ENCODE results near the gene PPP4C. TPM values are rescaled to one million over a fixed set of nuclear protein-coding genes. Genes with fewer than 3 reads are reported as not detected.
A peak's percentile ranks its signal among the peaks of the same experiment; 100 is the strongest.

PPP4C gene
- total RNA-seq, 1 experiment from 2014 or later = 246 TPM

DNA sequence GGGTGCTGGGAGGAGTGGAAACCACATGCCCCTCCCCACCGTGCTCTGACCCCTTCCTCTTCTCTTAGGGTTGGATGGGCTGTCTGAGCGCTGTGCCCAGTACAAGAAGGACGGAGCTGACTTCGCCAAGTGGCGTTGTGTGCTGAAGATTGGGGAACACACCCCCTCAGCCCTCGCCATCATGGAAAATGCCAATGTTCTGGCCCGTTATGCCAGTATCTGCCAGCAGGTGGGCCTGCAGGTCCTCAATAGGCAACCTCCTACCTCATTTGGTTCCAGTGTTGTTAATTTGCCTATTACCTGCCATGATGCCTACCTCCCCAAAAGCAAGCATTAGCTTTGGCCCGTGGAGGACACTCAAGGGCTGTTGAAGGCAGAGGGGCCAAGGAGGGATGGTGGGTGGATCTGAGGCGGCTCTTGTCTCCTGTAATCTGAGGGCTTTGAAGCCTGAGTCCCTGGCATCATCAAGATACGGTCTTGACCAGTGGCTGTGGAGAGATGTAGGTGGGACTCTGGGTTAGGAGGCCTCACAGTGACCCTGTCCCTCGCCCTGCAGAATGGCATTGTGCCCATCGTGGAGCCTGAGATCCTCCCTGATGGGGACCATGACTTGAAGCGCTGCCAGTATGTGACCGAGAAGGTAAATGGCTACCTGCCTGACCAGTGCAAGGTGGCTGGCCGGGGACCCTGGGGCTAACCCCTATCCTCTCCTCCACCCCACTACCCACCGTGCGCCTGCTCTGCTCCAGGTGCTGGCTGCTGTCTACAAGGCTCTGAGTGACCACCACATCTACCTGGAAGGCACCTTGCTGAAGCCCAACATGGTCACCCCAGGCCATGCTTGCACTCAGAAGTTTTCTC is 6.8 kb upstream of the PPP4C start:
- Histone ChIP-seq H3K4me1 (replicated peaks; ENCODE audit: insufficient read depth) (peaks cover 19% of the 10 kb centered on the region), H3K27me3 (ENCODE audit: insufficient read depth, low read depth) (no peaks in the 10 kb centered on the region), H3K36me3 (ENCODE audit: low read depth) (peaks cover 51% of the 10 kb centered on the region), H3K9me3 (ENCODE audit: insufficient read depth, low read depth) (no peaks in the 10 kb centered on the region), H3F3A (ENCODE audit: insufficient read depth, low read depth) (peaks cover 89% of the 10 kb centered on the region), H3K27ac (peak overlapping the region; percentile 48), H3K9me2 (ENCODE audit: insufficient read depth) (no peaks in the 10 kb centered on the region), H2AFZ (no peak overlapping the region), H4K20me1 (ENCODE audit: insufficient read depth) (peaks cover 60% of the 10 kb centered on the region), H3K79me2 (ENCODE audit: low read depth) (peaks cover 64% of the 10 kb centered on the region), H3K4me2 (peak overlapping the region; percentile 97; the same call in 1 of the 2 replicates), H3K4me3 (no peak overlapping the region)
- ChIA-PET CTCF (no interaction called here), POLR2A (ENCODE audit: unreplicated experiment) (interaction anchor here (0.6 kb wide), 1 partner anchor 9 kb away, joined by 5 read pairs; no protein-coding TSS in a partner anchor)
- TF ChIP-seq, protein P1, sequence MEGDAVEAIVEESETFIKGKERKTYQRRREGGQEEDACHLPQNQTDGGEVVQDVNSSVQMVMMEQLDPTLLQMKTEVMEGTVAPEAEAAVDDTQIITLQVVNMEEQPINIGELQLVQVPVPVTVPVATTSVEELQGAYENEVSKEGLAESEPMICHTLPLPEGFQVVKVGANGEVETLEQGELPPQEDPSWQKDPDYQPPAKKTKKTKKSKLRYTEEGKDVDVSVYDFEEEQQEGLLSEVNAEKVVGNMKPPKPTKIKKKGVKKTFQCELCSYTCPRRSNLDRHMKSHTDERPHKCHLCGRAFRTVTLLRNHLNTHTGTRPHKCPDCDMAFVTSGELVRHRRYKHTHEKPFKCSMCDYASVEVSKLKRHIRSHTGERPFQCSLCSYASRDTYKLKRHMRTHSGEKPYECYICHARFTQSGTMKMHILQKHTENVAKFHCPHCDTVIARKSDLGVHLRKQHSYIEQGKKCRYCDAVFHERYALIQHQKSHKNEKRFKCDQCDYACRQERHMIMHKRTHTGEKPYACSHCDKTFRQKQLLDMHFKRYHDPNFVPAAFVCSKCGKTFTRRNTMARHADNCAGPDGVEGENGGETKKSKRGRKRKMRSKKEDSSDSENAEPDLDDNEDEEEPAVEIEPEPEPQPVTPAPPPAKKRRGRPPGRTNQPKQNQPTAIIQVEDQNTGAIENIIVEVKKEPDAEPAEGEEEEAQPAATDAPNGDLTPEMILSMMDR (conservative IDR thresholded peaks at IDR 0.05) = peak; percentile 79
- no peak for TF ChIP-seq EZH2 (IDR thresholded peaks at IDR 0.05; ENCODE audit: low read depth)
- no TSS peak for BruUV-seq (replicated peaks)
- DNase-seq = peak in 1 of 2 experiments; percentile 65
- intact Hi-C loops (cut with micrococcal nuclease; ENCODE audit: unreplicated experiment) = loop anchor here (5.0 kb wide), 1 partner anchor 588 kb away; the partner anchor contains the start of gene FBRS

DNA sequence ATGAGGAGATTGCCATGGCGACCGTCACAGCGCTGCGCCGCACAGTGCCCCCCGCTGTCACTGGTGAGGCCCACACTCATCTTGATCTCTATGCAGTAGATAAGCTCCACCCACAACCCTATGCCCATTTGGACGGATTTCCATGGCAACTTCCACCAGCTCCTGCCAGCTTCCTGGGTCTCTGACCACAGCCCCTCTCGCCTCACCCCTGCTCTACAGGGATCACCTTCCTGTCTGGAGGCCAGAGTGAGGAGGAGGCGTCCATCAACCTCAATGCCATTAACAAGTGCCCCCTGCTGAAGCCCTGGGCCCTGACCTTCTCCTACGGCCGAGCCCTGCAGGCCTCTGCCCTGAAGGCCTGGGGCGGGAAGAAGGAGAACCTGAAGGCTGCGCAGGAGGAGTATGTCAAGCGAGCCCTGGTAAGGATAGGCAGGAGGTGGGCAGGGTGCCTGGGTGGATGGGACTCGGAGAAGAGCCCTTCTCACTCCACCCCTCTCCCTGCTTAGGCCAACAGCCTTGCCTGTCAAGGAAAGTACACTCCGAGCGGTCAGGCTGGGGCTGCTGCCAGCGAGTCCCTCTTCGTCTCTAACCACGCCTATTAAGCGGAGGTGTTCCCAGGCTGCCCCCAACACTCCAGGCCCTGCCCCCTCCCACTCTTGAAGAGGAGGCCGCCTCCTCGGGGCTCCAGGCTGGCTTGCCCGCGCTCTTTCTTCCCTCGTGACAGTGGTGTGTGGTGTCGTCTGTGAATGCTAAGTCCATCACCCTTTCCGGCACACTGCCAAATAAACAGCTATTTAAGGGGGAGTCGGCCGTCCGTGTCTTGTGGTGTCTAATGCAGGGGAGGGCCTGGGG is 6.0 kb upstream of the PPP4C start:
- H3K27ac ChIP-seq = no peak overlapping the region; the same call in 1 of the 2 replicates

More for the DNA sequence above, 6.0 kb upstream of the PPP4C start:
- Histone ChIP-seq H3F3A (ENCODE audit: insufficient read depth, low read depth) (peaks cover 89% of the 10 kb centered on the region), H3K4me2 (no peak overlapping the region), H3K36me3 (ENCODE audit: low read depth) (peaks cover 51% of the 10 kb centered on the region), H2AFZ (no peak overlapping the region), H3K27me3 (ENCODE audit: insufficient read depth, low read depth) (no peaks in the 10 kb centered on the region), H3K4me3 (no peak overlapping the region), H3K4me1 (replicated peaks; ENCODE audit: insufficient read depth) (peaks cover 22% of the 10 kb centered on the region), H3K9me3 (ENCODE audit: insufficient read depth, low read depth) (no peaks in the 10 kb centered on the region), H4K20me1 (ENCODE audit: insufficient read depth) (peaks cover 60% of the 10 kb centered on the region), H3K79me2 (ENCODE audit: low read depth) (peaks cover 56% of the 10 kb centered on the region), H3K9me2 (ENCODE audit: insufficient read depth) (no peaks in the 10 kb centered on the region)
- BruUV-seq (replicated peaks) = no TSS peak
- ChIA-PET POLR2A (ENCODE audit: unreplicated experiment) (interaction anchor here (0.6 kb wide), 1 partner anchor 10 kb away, joined by 5 read pairs; no protein-coding TSS in a partner anchor), CTCF (no interaction called here)
- no peak for DNase-seq
- intact Hi-C loops (cut with micrococcal nuclease; ENCODE audit: unreplicated experiment) = loop anchor here (5.0 kb wide), 1 partner anchor 587 kb away; the partner anchor contains the start of gene FBRS
- TF ChIP-seq EZH2 (IDR thresholded peaks at IDR 0.05; ENCODE audit: low read depth) = no peak
- TF ChIP-seq, protein P1 (conservative IDR thresholded peaks at IDR 0.05) = no peak

Measured in PC-9 (cell line).